Parathyroid adenoma (tissue), 2 donors: ENCODE data around the gene UPK3A.

Experiments used
- H2AFZ ChIP-seq: fragments of 300-600 bp; sonication (generic); one replicate; pipeline ENCODE4 v1.7.0; 2017; ENCODE audit warnings: antibody characterized with exemption, mild to moderate bottlenecking
- H3K27ac ChIP-seq: fragments of 300-600 bp; sonication (generic); one replicate; pipeline ENCODE4 v1.7.0; 2017
- H3K27me3 ChIP-seq: fragments of 300-600 bp; sonication (generic); one replicate; pipeline ENCODE4 v1.7.0; 2017; ENCODE audit warnings: low read length; ENCODE audit not compliant: control insufficient read depth, insufficient read depth
- H3K36me3 ChIP-seq: fragments of 300-600 bp; sonication (generic); one replicate; pipeline ENCODE4 v1.7.0; 2017; ENCODE audit warnings: low read length; ENCODE audit not compliant: control insufficient read depth, insufficient read depth
- H3K4me1 ChIP-seq: fragments of 300-600 bp; sonication (generic); one replicate; pipeline ENCODE4 v1.7.0; 2017; ENCODE audit warnings: control low read depth
- H3K4me2 ChIP-seq: fragments of 300-600 bp; sonication (generic); one replicate; pipeline ENCODE4 v1.7.0; 2017; ENCODE audit warnings: low read length
- H3K4me3 ChIP-seq: fragments of 300-600 bp; sonication (generic); one replicate; pipeline ENCODE4 v1.7.0; 2017; ENCODE audit warnings: low read depth, low read length
- H3K79me2 ChIP-seq: fragments of 300-600 bp; sonication (generic); one replicate; pipeline ENCODE4 v1.7.0; 2017; ENCODE audit warnings: control low read depth
- H3K9ac ChIP-seq: fragments of 300-600 bp; sonication (generic); one replicate; pipeline ENCODE4 v1.7.0; 2017; ENCODE audit warnings: mild to moderate bottlenecking
- H3K9me3 ChIP-seq: fragments of 300-600 bp; sonication (generic); one replicate; pipeline ENCODE4 v1.7.0; 2017; ENCODE audit warnings: low read length; ENCODE audit not compliant: control insufficient read depth
- CTCF ChIP-seq: fragments of 300-600 bp; sonication (generic); IDR thresholded peaks from one replicate; pipeline ENCODE4 v1.7.0; 2017; ENCODE audit warnings: antibody characterized with exemption, mild to moderate bottlenecking
- donor health status: primary hyperparathyroidism.

The UPK3A gene

GRCh38 chr22:45302751-45303150 lies 18.0 kb downstream of the UPK3A start:
- no peaks in the 10 kb centered on the region for H3K9me3 ChIP-seq
- no peak overlapping the region for H3K27ac ChIP-seq
- H3K36me3 ChIP-seq = no peaks in the 10 kb centered on the region

GRCh38 chr22:45303181-45303580 lies 18.4 kb downstream of the UPK3A start:
- Histone ChIP-seq H3K36me3 (no peaks in the 10 kb centered on the region), H3K27me3 (no peaks in the 10 kb centered on the region), H2AFZ (no peak overlapping the region), H3K27ac (no peak overlapping the region), H3K79me2 (no peaks in the 10 kb centered on the region), H3K9ac (no peak overlapping the region), H3K4me1 (no peaks in the 10 kb centered on the region), H3K9me3 (no peaks in the 10 kb centered on the region), H3K4me2 (no peak overlapping the region), H3K4me3 (no peak overlapping the region)
- no peak for TF ChIP-seq CTCF

More at GRCh38 chr22:45302751-45303150, 18.0 kb downstream of the UPK3A start:
- Histone ChIP-seq H3K27me3 (no peaks in the 10 kb centered on the region), H3K4me3 (no peak overlapping the region), H3K79me2 (no peaks in the 10 kb centered on the region), H3K4me1 (no peaks in the 10 kb centered on the region), H3K4me2 (no peak overlapping the region), H2AFZ (no peak overlapping the region), H3K9ac (no peak overlapping the region)
- no peak for TF ChIP-seq CTCF

GRCh38 chr22:45304971-45305370 lies 20.2 kb downstream of the UPK3A start:
- H3K4me1 ChIP-seq = no peaks in the 10 kb centered on the region
- no peaks in the 10 kb centered on the region for H3K36me3 ChIP-seq
- H3K4me2 ChIP-seq = no peak overlapping the region
- no peaks in the 10 kb centered on the region for H3K27me3 ChIP-seq
- H3K4me3 ChIP-seq = no peak overlapping the region
- H3K79me2 ChIP-seq = no peaks in the 10 kb centered on the region
- no peak overlapping the region for H2AFZ ChIP-seq
- H3K9ac ChIP-seq = no peak overlapping the region
- no peak overlapping the region for H3K27ac ChIP-seq
- H3K9me3 ChIP-seq = no peaks in the 10 kb centered on the region
- no peak for TF ChIP-seq CTCF

- Histone ChIP-seq H2AFZ (no peak overlapping the region), H3K9ac (no peak overlapping the region), H3K9me3 (no peaks in the 10 kb centered on the region), H3K27me3 (no peaks in the 10 kb centered on the region), H3K4me1 (no peaks in the 10 kb centered on the region), H3K4me2 (no peak overlapping the region), H3K36me3 (no peaks in the 10 kb centered on the region), H3K4me3 (no peak overlapping the region), H3K27ac (no peak overlapping the region), H3K79me2 (no peaks in the 10 kb centered on the region)
- no peak for TF ChIP-seq CTCF
Measured at GRCh38 chr22:45305456-45306075, 20.8 kb downstream of the UPK3A start.

- no peaks in the 10 kb centered on the region for H3K9me3 ChIP-seq
- H3K4me1 ChIP-seq = no peaks in the 10 kb centered on the region
- TF ChIP-seq CTCF = no peak
- no peaks in the 10 kb centered on the region for H3K79me2 ChIP-seq
- no peak overlapping the region for H3K4me2 ChIP-seq
- H3K27me3 ChIP-seq = no peaks in the 10 kb centered on the region
- H3K4me3 ChIP-seq = no peak overlapping the region
- no peak overlapping the region for H3K27ac ChIP-seq
- H3K36me3 ChIP-seq = no peaks in the 10 kb centered on the region
- H2AFZ ChIP-seq = no peak overlapping the region
- no peak overlapping the region for H3K9ac ChIP-seq
Measured at GRCh38 chr22:45306139-45306538, 21.4 kb downstream of the UPK3A start.
